Measurements from ENCODE around the gene DPF3.
"Not testable (repeated sequence)": the region's sequence is repeated elsewhere in the genome, so short reads cannot be mapped to it uniquely, and the experiment has no call there.

The DPF3 gene

DNA sequence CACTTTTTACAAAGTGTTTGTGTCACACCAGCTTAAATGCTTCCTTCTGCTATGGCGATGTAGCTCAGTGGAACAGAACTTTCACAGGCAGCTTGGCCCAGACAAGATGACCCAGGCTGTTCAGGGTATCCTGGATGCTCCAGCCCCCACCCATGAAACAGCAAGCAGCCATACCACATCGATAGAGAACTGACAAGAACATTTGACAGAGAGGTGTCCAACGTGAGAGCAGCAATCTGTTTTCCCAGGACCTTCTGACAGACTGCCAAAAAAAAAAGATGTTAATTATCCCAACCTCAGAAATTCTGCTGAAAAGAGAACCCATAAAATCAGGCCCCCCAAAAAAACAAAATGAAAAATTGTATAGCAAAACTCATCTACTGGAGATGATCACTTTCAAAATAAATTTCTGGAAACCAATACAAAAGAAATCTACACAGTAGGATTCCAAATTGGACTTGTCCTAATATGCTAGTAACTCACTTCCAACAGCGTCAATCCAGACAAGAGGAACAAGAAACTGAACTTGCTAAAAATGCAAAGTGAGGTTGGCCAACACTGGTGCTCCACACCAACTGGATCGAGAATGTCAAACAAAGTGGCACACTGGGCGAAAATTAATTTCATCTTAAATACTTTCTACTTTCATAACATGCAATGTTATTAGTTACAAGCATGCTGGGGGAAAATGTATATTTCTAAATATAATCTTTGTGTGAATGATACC is 118.8 kb downstream of the DPF3 start:
- DNase-seq (ENCODE audit: low read depth in 2 of 2), result no peak

DNA sequence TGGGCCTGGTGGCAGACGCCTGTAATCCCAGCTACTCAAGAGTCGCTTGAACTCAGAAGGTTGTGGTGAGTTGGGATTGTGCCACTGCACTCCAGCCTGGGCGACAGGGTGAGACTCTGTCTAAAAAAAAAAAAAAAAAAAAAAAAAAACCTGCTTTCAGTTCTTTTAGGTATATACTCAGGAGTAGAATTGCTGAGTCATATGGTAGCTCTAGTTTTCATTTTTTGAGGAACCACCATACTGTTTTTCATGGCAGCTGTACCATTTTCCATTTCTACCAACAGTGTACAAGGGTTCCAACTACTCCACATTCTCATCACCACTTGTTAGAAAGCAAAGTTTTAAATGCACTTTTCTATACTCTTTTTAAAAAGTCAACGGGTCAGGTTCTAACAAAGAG is 119.8 kb downstream of the DPF3 start:
- no peak for DNase-seq (ENCODE audit: low read depth in 2 of 2)

- no peak for DNase-seq (ENCODE audit: low read depth in 2 of 2)
Observed at GRCh38 chr14:72771561-72771960, 122.3 kb downstream of the DPF3 start.

DNA sequence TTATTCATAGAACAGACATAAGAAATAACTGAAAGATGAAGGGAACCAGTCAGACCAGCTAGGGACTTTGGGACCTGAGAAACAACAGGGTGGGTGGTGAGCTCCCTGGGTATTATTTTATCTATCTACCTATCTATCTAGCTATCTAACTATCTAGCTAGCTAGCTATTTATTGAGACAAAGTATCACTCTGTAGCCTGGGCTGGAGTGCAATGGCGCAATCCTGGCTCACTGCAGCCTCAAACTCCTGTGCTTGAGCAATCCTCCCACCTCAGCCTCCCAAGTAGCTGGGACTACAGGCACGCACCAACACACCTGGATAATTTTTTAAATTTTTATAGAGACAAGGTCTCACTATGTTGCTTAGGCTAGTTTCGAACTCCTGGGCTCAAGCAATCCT is 127.6 kb downstream of the DPF3 start:
- DNase-seq (ENCODE audit: low read depth in 2 of 2), result no peak

DNA sequence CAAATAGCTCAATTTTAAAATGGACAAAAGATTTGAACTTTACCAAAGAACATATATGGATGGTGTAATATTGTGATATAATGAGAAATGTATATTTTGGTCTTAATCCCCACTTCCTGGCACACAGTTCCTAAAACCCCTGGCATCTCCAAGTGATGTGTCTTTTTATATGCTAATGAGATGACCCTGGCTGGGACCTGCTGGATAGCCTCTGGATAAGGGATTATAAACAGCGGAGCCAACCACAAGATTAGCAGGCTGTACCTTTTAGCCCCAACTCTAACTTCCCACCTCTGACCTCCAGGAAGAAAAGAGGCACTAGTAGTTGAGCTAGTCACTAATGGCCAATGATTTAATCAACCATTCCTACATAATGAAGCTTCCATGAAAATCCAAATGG is 130.0 kb downstream of the DPF3 start:
- DNase-seq (ENCODE audit: low read depth in 2 of 2), result no peak

DNA sequence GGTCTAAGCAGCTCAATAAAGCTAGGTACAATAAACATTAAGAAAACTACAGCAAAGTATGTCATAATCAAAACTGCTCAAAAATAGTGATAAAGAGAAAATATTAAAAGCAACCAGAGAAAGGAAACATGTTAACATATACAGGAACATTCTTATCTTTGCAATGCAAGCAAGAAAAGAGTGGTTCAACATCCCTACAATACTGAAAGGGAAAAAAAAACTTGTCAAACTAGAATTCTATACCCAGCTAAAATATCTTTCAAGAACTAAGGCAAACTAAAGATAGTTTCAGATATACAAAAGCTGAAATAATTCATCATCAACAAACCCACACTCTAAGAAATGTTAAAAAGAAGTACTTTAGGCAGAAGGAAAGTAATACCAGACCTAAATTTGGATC is 134.2 kb downstream of the DPF3 start:
- DNase-seq (ENCODE audit: low read depth in 2 of 2), result no peak

DNA sequence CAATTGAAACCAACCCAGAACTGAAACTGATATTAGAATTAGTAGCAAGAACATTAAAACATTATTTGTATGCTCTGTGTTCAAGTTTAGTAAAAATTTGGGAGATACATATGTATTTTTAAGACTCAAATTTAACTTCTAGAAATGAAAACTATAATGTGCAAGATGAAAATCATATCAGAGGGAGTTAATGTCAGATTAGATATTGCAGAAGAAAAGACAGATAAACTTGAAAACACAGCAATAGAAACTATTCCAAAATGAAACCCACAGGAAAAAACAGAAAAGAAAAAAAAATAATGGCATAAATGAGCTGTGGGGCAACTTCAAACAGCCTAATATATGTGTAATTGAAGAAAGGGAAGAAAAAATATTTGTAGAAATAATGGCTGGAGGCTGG is 134.9 kb downstream of the DPF3 start:
- DNase-seq (ENCODE audit: low read depth in 2 of 2), result no peak

- no peak for DNase-seq (ENCODE audit: low read depth in 2 of 2)
Observed at GRCh38 chr14:72758420-72758819, 135.5 kb downstream of the DPF3 start.

DNA sequence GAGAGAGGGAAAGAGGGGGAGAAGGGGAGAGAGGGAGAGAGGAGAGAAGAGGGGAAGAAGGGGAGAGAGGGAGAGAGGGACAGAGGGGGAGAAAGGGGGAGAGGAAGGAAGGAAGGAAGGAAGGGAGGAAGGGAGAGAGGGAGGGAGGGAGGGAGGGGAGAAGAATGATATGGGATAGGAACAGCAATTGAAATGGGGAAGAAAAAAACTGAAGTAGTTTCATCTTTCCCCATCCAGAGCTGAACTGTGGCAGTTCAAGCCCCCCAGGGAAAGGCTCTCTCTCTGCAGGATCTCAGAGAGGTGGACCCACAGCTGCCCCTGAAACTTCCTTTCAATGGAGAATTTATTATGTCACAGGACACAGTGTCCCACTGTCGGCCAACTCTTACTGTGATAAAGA is 136.9 kb downstream of the DPF3 start:
- no peak for DNase-seq (ENCODE audit: low read depth in 2 of 2)

GRCh38 chr14:72755766-72756165 is 138.1 kb downstream of the DPF3 start:
- no peak for DNase-seq (ENCODE audit: low read depth in 2 of 2)

GRCh38 chr14:72754949-72755348 is 139.0 kb downstream of the DPF3 start:
- DNase-seq (ENCODE audit: low read depth in 2 of 2), result no peak

DNA sequence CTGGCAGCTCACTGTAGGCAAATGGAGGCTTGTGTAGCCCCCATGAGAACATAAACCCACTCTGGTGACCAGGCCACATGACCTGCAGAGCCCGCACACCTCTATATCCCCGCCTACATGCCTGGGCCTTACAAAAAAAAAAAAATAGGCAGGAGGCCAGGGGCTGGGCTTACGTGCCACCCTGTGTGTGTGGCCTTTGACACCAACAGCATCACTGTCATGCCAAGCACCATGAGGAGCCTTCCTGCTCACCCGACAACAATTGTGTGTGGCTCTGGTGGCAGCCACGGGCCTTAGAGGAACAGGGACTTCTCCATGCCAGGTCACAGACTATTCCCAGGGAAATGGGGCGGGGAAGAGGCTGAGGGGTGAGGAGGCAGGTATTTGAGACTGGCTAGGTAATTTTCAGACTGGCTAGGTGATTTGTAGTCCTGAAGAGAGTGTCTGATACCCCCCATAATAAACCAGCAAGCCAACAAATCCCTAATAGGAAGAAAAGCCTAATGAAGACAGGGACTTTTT is 140.0 kb downstream of the DPF3 start:
- no peak for DNase-seq (ENCODE audit: low read depth in 2 of 2)

DNA sequence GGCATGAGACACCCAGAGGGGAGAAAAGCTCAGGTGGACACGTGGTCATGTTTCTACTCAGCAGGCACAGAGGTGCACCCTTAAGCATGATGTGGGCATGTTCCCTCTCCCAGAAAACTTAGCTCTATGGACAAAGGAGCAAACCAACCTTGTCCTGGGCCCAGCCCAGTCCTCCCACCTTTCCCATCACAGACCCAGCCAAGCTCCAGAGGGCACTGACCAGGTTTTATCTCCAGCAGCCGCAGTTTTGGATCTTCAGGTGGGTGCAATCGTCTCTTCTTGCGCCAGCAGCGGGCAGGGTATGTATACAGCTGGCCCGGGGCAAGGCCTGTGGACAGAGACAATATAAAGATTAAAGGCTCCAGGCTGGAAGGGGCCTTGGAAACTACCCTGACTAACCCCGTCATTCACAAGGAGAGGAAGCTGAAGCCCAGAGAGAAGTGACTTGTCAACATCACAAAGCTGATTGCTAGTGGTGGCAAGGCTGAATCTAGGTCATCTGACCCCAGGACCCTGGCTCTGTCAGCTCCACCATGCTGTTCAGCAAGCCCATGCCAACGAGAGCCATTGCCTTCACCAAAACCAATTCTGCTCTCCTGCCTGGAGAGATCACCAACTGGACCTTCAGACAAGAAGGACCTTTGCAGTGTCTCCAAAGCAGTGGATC is 140.7 kb downstream of the DPF3 start:
- no peak for DNase-seq (ENCODE audit: low read depth in 2 of 2)

DNA sequence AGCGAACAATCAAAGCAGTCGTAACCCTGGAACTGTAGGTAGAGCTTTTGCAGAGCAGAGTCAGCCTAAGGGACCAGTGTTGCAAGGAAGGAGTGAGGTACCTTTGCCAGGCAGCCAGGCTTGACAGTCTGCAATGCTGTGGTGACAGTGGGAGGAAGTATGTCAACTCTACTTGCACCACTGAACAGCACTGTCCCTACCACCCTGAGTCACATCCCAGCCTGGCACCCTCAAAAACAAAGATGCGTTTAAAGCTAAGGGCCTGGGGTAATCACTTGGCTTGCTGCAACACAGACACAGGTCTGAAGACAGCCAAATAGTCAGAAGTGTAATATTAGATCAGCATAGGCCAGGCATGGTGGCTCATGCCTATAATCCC is 141.9 kb downstream of the DPF3 start:
- no peak for DNase-seq (ENCODE audit: low read depth in 2 of 2)

DNA sequence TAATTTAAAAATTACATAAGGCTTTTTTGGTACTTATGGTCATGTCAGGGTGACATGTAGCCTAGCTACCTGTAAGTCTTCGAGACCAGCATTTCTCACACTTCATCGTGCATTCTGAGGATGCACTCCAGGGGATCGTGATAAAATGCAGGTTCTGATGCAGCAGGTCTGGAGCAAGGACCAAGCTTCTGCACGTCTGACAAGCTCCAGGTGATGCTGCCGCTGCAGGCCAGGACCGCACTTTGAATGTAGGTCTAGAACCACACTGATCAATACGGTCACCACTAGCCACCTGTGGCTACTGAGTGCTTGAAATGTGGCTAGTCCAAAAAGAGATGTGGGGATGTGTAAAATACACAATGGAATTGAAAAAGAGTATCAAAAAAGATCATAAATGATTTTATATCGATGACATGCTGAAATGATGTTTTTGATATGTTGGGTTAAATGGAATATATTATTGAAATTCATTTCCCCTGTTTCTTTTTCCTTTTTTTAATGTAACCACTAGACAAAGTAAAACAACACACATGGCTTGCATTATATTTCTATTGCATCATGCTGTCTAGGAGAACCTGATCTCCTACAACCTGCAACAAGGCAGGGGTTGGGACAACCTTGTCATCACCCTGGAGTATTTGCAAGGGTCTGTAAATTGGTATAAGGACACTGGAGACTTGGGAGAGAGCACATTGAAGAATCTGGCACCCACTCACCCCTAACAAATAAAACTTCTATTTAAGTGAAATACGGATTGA is 142.4 kb downstream of the DPF3 start:
- no peak for DNase-seq (ENCODE audit: low read depth in 2 of 2)

DNA sequence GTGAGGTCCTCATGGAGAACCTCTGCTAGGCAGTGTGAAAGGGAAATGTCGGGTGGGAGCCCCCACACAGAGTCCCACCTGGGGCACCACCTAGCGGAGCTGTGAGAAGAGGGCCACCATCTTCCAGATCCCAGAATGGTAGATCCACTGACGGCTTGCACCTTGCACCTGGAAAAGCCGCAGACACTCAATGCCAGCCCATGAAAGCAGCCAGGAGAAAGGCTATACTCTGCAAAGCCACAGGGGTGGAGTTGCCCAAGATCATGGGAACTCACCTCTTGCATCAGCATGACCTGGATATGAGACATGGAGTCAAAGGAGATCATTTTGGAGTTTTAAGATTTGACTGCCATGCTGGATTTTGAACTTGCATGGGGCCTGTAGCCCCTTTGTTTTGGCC is 145.0 kb downstream of the DPF3 start:
- DNase-seq (ENCODE audit: low read depth in 2 of 2), result not testable (repeated sequence)

- no peak for DNase-seq (ENCODE audit: low read depth in 2 of 2)
Observed at GRCh38 chr14:72747652-72748051, 146.2 kb downstream of the DPF3 start.

GRCh38 chr14:72745991-72746980 is 147.6 kb downstream of the DPF3 start:
- DNase-seq (ENCODE audit: low read depth in 2 of 2), result no peak

GRCh38 chr14:72745546-72745945 is 148.4 kb downstream of the DPF3 start:
- DNase-seq (ENCODE audit: low read depth in 2 of 2), result no peak

DNA sequence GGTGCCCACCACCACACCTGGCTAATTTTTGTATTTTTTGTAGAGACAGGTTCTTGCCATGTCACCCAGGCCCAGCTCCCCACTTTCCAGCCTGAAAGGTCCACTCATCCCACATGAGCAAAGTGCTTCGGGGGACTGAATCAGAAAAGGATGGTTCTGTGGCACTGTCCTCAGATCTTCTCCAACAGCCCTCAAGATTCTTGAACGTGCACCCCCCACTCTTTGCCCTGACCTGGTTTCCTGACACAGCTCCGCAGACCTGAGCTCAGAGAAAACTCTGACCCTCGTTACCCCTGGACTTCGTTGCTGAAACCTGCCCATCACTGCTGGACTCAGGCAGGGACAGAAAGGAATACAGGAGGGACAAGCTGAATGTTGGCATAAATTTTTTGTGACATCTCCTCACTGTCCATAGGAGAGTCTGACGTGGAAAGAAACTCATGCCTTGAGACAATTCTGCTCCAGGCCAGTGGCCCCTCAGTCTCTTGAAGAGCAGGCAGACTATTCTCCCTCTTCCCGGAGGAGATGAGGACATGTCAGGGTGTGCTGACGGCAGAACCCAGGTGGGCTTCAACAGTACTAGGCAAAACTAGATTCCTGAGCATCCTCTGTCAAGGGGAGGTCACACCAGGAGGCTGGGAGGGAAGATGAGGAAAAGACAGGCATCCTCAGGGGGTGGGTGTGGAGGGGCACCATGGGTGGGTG is 149.3 kb downstream of the DPF3 start:
- no peak for DNase-seq (ENCODE audit: low read depth in 2 of 2)

GRCh38 chr14:72743626-72744025 is 150.3 kb downstream of the DPF3 start:
- DNase-seq (ENCODE audit: low read depth in 2 of 2), result no peak

All from stimulated activated CD8-positive, alpha-beta memory T cell treated with anti-CD3 and anti-CD28 coated beads, Interleukin-2, amount 100 ng/mL, for 48 hours (primary cell).